GM12878 (cell line): ENCODE measurements around the gene SHB. TPM values are rescaled to one million over a fixed set of nuclear protein-coding genes. Genes with fewer than 3 reads are reported as not detected.

Source experiments
- ATAC-seq: fragments of 200-7000 bp; cut with Tn5 transposase; 3 replicates; pipeline ENCODE4 v1.9.1; 2020; ENCODE audit warnings: mild to moderate bottlenecking, moderate library complexity
- BruUV-seq: library from RNA; stranded (reverse); fragments of 400-500 nt; replicated peaks from 2 replicates; lab custom pipeline; 2021; lab: Mats Ljungman, UMichigan
- CTCF ChIA-PET: fragments of 300-600 bp; sonication (Branson Sonifier 250); formaldehyde crosslinking; extraction: SDS; loops from one replicate; lab custom pipeline; 2021; ENCODE audit warnings: inconsistent platforms; lab: Yijun Ruan, JAX
- POLR2A ChIA-PET: fragments of 350-600 bp; formaldehyde crosslinking; extraction: SDS; loops from one replicate; lab custom pipeline; 2021; ENCODE audit warnings: inconsistent platforms; lab: Charles Lee
- RAD21 ChIA-PET: fragments of 300-600 bp; sonication (Branson Sonifier 250); formaldehyde crosslinking; loops from one replicate; lab custom pipeline; 2023; ENCODE audit warnings: antibody characterized with exemption; ENCODE audit not compliant: unreplicated experiment; lab: Charles Lee
- SMC1A ChIA-PET: fragments of 300-600 bp; sonication (Branson Sonifier 250); formaldehyde crosslinking; loops from one replicate; lab custom pipeline; 2023; ENCODE audit not compliant: unreplicated experiment, uncharacterized antibody; lab: Charles Lee
- DNase-seq: peaks from one replicate; pipeline ENCODE4 v3.0.0-alpha.2; 2011; ENCODE audit warnings: low read depth, low spot score
- FAIRE-seq: peaks from 3 replicates; lab custom pipeline; 2011; peaks lifted over from hg19 to GRCh38; lab: Jason Lieb, UNC
- H2AFZ ChIP-seq: 2 replicates; pipeline ENCODE4 v1.6.0; 2011; ENCODE audit warnings: low read depth, low read length, control low read depth; ENCODE audit not compliant: control insufficient read depth
- H3K27ac ChIP-seq: 2 replicates; pipeline ENCODE4 v1.5.1; 2011; ENCODE audit warnings: control low read depth; ENCODE audit not compliant: control insufficient read depth, insufficient read depth
- H3K27me3 ChIP-seq, 2 experiments: replicated peaks in 1 of 2; 2 replicates each; pipeline versions ENCODE4 v1.6.0 to v1.6.1; 2011; ENCODE audit warnings: low read length in 1 of 2; ENCODE audit not compliant: control insufficient read depth in 2 of 2, insufficient read depth in 2 of 2
- H3K36me3 ChIP-seq, 2 experiments: 2 replicates each; pipeline ENCODE4 v1.5.1; 2011; ENCODE audit warnings: low read length in 1 of 2; ENCODE audit not compliant: control insufficient read depth in 2 of 2, insufficient read depth in 2 of 2
- H3K4me1 ChIP-seq: 2 replicates; pipeline ENCODE4 v1.6.1; 2011; ENCODE audit warnings: mild to moderate bottlenecking, low read length, moderate library complexity, mixed read lengths; ENCODE audit not compliant: control insufficient read depth, insufficient read depth
- H3K4me2 ChIP-seq: 2 replicates; pipeline ENCODE4 v1.6.0; 2011; ENCODE audit warnings: control low read depth; ENCODE audit not compliant: control insufficient read depth, insufficient read depth
- H3K4me3 ChIP-seq: fragments of 200-600 bp; sonication (generic); 2 replicates; pipeline ENCODE4 v1.5.1; 2016
- H3K79me2 ChIP-seq: 2 replicates; pipeline ENCODE4 v1.6.0; 2011; ENCODE audit warnings: low read length; ENCODE audit not compliant: control insufficient read depth, insufficient read depth
- H3K9ac ChIP-seq: 2 replicates; pipeline ENCODE4 v1.8.0; 2011; ENCODE audit warnings: low read length, control low read depth, mixed read lengths; ENCODE audit not compliant: control insufficient read depth, insufficient read depth
- H3K9me3 ChIP-seq: replicated peaks from 3 replicates; pipeline ENCODE4 v1.5.1; 2011; ENCODE audit warnings: mild to moderate bottlenecking, low read length; ENCODE audit not compliant: control insufficient read depth, insufficient read depth
- H4K20me1 ChIP-seq: 2 replicates; pipeline ENCODE4 v1.6.0; 2011; ENCODE audit not compliant: control insufficient read depth, insufficient read depth
- MAX ChIP-seq: IDR thresholded peaks from 2 replicates; pipeline ENCODE4 v1.6.1; 2012; ENCODE audit warnings: low read depth, low read length, improper control_type of control experiment
- NKRF ChIP-seq: fragments of 450-650 bp; conservative IDR thresholded peaks from 2 replicates; pipeline ENCODE4 v1.6.1; 2017; ENCODE audit warnings: mild to moderate bottlenecking, moderate library complexity
- PRDM15 ChIP-seq: fragments of 450-650 bp; formaldehyde crosslinking; IDR thresholded peaks from 2 replicates; pipeline ENCODE4 v1.4.0; 2020; ENCODE audit warnings: mild to moderate bottlenecking, moderate library complexity
- TAF1 ChIP-seq: IDR thresholded peaks from 2 replicates; pipeline ENCODE4 v1.6.1; 2011; ENCODE audit warnings: mild to moderate bottlenecking, low read depth, low read length, borderline replicate concordance
- ZNF24 ChIP-seq: fragments of 450-650 bp; IDR thresholded peaks from 2 replicates; pipeline ENCODE4 v1.6.1; 2017; ENCODE audit warnings: antibody characterized with exemption, mild to moderate bottlenecking
- ZNF592 ChIP-seq: fragments of 450-650 bp; IDR thresholded peaks from 2 replicates; pipeline ENCODE4 v1.6.1; 2017; ENCODE audit warnings: mild to moderate bottlenecking, moderate library complexity
- ZNF687 ChIP-seq: fragments of 450-650 bp; IDR thresholded peaks from 2 replicates; pipeline ENCODE4 v1.6.1; 2017; ENCODE audit warnings: mild to moderate bottlenecking, moderate library complexity
- WGBS: methylation state at CpG from one replicate; pipeline ENCODE4 v1.1.6; 2016; ENCODE audit warnings: low lambda C conversion rate; ENCODE audit not compliant: insufficient replicate concordance, insufficient coverage; ENCODE audit errors: missing lambda C conversion rate; 5-methylcytosine and 5-hydroxymethylcytosine counted together
- in situ Hi-C: fragments of 300-500 bp; cut with MboI; formaldehyde crosslinking; loops from 9 replicates; pipeline ENCODE4 v1.14.3; 2018; ENCODE audit warnings: mixed read lengths
- intact Hi-C: fragments of 100-400 bp; cut with micrococcal nuclease; formaldehyde crosslinking; loops from one replicate; pipeline ENCODE4 v1.14.2; 2022; ENCODE audit not compliant: unreplicated experiment
- polyA plus RNA-seq, 11 experiments: library from polyadenylated mRNA; depleted of rRNA in 4 of 11; unstranded in 6 of 11; stranded (reverse) in 5 of 11; fragments of >200 nt; fragmentation: Nextera tagmentation in 4 of 11; fragmentation: Illumina TruSeq in 1 of 11; extraction: Ambion mirVana in 4 of 11; extraction: Trizol in 1 of 11; gene quantifications; 1 replicate in 1 of 11; 2 replicates in 10 of 11; pipeline versions ENCODE4 v1.2.1 to v1.2.3, GENCODE V29; 2011 to 2016; ENCODE audit warnings: inconsistent platforms in 2 of 11, missing spikeins in 2 of 11, low read depth in 1 of 11
- total RNA-seq, 4 experiments: library from RNA; depleted of rRNA in 3 of 4; stranded (reverse); fragments of >200 nt in 3 of 4; fragmentation: Illumina TruSeq in 1 of 4; extraction: Trizol in 1 of 4; gene quantifications; 2 replicates each; pipeline versions ENCODE4 v1.2.1 to v1.2.3, GENCODE V29; 2013 to 2021

Gene SHB
- total and polyA plus RNA-seq, 10 of the 15 experiments (the other 5 are each of a cell fraction or from before 2014, with no cell fraction given), result 0.29 to 6.2 (median 1.3) TPM

- ChIA-PET CTCF (no interaction called here), SMC1A (no interaction called here), RAD21 (no interaction called here), POLR2A (no interaction called here)
- H4K20me1 ChIP-seq, result no peaks in the 10 kb centered on the region; the same call in 1 of the 2 replicates
- no TSS peak for BruUV-seq
- in situ Hi-C loops, result no loop called here
- no peak overlapping the region for H3K4me3 ChIP-seq
- no peak for ATAC-seq
- peaks cover 5% of the 10 kb centered on the region for H3K4me1 ChIP-seq
- H3K27ac ChIP-seq, result no peak overlapping the region
- no peaks in the 10 kb centered on the region for H3K36me3 ChIP-seq
- no peaks in the 10 kb centered on the region for H3K79me2 ChIP-seq
- intact Hi-C loops, result no loop called here
- H3K9me3 ChIP-seq, result no peaks in the 10 kb centered on the region
- H2AFZ ChIP-seq, result no peak overlapping the region
- no peak overlapping the region for H3K9ac ChIP-seq
- WGBS, result 58% methylated on average over 21 of the region's 21 CpGs
- H3K27me3 ChIP-seq, result no peaks in the 10 kb centered on the region; a peak in 1 of 4 replicates
- no peak for FAIRE-seq
- H3K4me2 ChIP-seq, result no peak overlapping the region
- DNase-seq, result no peak
- TF ChIP-seq TAF1 (no peak), PRDM15 (CRISPR knock-in tag) (no peak), MAX (no peak), ZNF24 (no peak), ZNF592 (no peak), ZNF687 (no peak), NKRF (no peak)
Measured at GRCh38 chr9:38041564-38042243, 27.3 kb downstream of the SHB start.
